ENCODE data around the gene SMIM43. TPM values are rescaled to one million over a fixed set of nuclear protein-coding genes. Genes with fewer than 3 reads are reported as not detected.

Gene SMIM43
- total and polyA plus RNA-seq, 12 donors = 0.09 to 1.3 (median 0.15) TPM; not detected in 9

DNA sequence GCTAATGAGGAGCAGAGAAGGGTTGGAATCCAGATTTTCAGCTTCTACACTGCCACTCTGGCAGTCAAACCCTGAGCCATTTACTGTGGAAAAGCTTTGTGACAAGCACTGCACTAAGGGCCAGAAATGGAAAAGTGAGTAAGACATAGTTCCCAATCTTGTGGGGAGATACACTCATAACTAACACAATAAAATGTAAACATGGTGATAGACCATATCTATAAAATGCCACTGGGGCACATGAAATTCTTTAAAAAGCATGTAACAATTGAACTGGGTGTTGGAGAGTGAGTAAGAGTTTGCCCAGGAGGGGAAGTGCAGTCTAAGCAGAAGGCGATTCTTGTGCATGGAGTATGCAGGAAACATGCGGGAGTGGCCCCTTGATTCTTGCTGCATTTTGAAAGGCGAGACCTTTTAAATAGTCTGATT is 36.2 kb downstream of the SMIM43 start:
- TF ChIP-seq, protein P1, sequence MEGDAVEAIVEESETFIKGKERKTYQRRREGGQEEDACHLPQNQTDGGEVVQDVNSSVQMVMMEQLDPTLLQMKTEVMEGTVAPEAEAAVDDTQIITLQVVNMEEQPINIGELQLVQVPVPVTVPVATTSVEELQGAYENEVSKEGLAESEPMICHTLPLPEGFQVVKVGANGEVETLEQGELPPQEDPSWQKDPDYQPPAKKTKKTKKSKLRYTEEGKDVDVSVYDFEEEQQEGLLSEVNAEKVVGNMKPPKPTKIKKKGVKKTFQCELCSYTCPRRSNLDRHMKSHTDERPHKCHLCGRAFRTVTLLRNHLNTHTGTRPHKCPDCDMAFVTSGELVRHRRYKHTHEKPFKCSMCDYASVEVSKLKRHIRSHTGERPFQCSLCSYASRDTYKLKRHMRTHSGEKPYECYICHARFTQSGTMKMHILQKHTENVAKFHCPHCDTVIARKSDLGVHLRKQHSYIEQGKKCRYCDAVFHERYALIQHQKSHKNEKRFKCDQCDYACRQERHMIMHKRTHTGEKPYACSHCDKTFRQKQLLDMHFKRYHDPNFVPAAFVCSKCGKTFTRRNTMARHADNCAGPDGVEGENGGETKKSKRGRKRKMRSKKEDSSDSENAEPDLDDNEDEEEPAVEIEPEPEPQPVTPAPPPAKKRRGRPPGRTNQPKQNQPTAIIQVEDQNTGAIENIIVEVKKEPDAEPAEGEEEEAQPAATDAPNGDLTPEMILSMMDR (IDR thresholded peaks at IDR 0.05) = no peak
- 72 to 82% methylated on average over 3 of the region's 3 CpGs for WGBS, 2 donors
- intact Hi-C loops (cut with DNase I) = loop anchor here in 3 of 10 donors (5.0 to 10.0 kb wide), 4 partner anchors 42 to 357 kb away; no protein-coding TSS in a partner anchor

DNA sequence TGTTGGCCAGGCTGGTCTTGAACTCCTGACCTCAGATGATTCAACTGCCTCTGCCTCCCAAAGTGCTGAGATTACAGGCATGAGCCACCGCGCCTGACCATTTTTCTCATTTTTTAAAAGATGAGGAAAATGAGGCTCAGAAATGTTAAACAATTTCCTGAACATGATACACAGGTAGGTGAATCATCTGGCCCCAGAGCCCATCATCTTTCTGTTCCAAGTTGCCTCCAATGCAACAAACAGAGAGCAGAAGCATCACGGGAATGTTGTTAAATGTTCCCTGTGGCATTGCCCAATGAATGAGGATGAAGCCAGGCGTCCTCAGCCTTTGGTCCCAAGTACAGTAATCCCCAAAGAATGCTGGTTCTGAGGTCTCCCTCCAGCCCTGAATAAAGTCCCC is 36.9 kb downstream of the SMIM43 start:
- no peaks in the 10 kb centered on the region for H3K36me3 ChIP-seq
- H3K9me3 ChIP-seq = no peaks in the 10 kb centered on the region
- WGBS, 2 donors = 86 to 89% methylated on average over 4 of the region's 4 CpGs
- TF ChIP-seq, protein P1 (IDR thresholded peaks at IDR 0.05) = no peak
- peaks cover 0 to 7% (median 0%) of the 10 kb centered on the region in 7 donors for H3K27me3 ChIP-seq
- H3K4me1 ChIP-seq = peaks cover 0 to 3% (median 0%) of the 10 kb centered on the region in 9 donors
- H3K27ac ChIP-seq = no peak overlapping the region
- intact Hi-C loops (cut with DNase I) = loop anchor here in 3 of 10 donors (5.0 to 10.0 kb wide), 4 partner anchors 41 to 356 kb away; no protein-coding TSS in a partner anchor
- ATAC-seq (no peak), DNase-seq (no peak)
- no peak overlapping the region for H3K4me3 ChIP-seq

More for the DNA sequence above, 36.2 kb downstream of the SMIM43 start:
- no peaks in the 10 kb centered on the region for H3K36me3 ChIP-seq
- H3K27ac ChIP-seq = no peak overlapping the region
- no peaks in the 10 kb centered on the region for H3K9me3 ChIP-seq
- no peak overlapping the region for H3K4me3 ChIP-seq
- H3K4me1 ChIP-seq = peaks cover 0 to 3% (median 0%) of the 10 kb centered on the region in 9 donors
- no peak for ATAC-seq
- no peak for DNase-seq
- peaks cover 0 to 10% (median 0%) of the 10 kb centered on the region in 7 donors for H3K27me3 ChIP-seq

DNA sequence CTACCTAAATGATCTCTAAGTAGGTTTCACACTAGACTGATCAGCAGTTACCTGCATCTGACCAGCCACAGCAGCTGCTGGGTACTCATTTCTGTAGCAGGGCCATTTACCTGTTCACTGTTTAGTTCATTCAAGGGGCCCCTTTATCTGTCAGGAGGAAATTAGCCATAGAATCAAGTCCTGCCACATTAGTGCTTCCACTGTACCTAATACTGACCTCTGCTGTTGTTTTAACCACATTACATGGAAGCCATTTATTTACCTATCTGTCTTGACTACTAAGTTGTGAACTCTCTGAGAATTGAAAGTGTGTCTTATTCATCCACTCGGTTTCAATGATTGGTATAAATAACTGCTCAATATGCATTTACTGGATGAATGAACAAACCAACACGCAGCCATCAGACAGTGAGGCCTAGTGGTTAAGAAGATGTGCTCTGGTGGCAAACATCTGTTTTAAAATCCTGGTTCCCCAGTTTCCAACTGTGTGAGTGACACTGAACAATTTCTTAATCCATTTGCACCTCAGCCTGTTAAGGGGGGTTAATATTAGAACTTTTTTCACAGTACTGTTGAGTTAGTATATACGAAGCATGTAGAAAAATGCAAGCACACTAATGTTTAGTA is 38.2 kb downstream of the SMIM43 start:
- WGBS, 2 donors = 36 to 38% methylated on average over 3 of the region's 3 CpGs
- TF ChIP-seq, protein P1 (IDR thresholded peaks at IDR 0.05) = peak; percentile 42 to 81 (median 73)
- intact Hi-C loops (cut with DNase I) = loop anchor here in 3 of 10 donors (1.0 to 10.0 kb wide), 5 partner anchors 29 to 354 kb away; no protein-coding TSS in a partner anchor

DNA sequence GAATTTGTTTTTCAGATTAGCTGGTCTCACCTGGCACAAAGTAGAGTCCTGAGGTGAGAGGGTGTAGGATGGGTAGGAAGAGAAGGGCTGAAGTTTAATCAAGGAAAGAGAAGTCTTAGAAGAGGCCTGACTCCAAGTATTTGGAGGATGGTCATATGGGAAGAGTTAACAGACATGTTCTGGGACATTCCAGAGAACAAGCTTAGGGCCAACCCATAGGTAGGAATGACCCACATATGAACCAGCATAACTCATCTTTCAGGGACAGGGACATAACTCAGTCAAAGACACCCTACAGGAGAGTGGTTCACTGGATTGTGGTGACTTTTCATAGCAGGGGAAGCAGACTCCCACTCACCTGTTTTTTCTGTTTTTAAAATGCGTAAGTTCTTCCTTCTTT is 40.3 kb downstream of the SMIM43 start:
- H3K27me3 ChIP-seq = no peaks in the 10 kb centered on the region
- no peak for ATAC-seq
- no peak for DNase-seq
- peaks cover 0 to 3% (median 0%) of the 10 kb centered on the region in 9 donors for H3K4me1 ChIP-seq
- 92% methylated on average over 1 of the region's 1 CpG for WGBS, 2 donors
- TF ChIP-seq, protein P1 (IDR thresholded peaks at IDR 0.05) = no peak
- no peaks in the 10 kb centered on the region for H3K9me3 ChIP-seq
- no peaks in the 10 kb centered on the region for H3K36me3 ChIP-seq
- intact Hi-C loops (cut with DNase I) = loop anchor here in 3 of 10 donors (1.0 to 10.0 kb wide), 5 partner anchors 12 to 352 kb away; no protein-coding TSS in a partner anchor
- no peak overlapping the region for H3K27ac ChIP-seq
- H3K4me3 ChIP-seq = no peak overlapping the region

More for the DNA sequence above, 38.2 kb downstream of the SMIM43 start:
- DNase-seq = no peak
- H3K36me3 ChIP-seq = no peaks in the 10 kb centered on the region
- ATAC-seq = peak in 7 of 8 donors; percentile 44 to 81 (median 71)
- H3K4me1 ChIP-seq = peaks cover 0 to 3% (median 0%) of the 10 kb centered on the region in 9 donors
- H3K4me3 ChIP-seq = no peak overlapping the region
- no peaks in the 10 kb centered on the region for H3K9me3 ChIP-seq
- H3K27me3 ChIP-seq = no peaks in the 10 kb centered on the region
- no peak overlapping the region for H3K27ac ChIP-seq
